Tibial nerve (tissue), 4 donors: ENCODE results near the gene HOPX.

ENCODE experiments used
- EP300 ChIP-seq, 2 donors: sonication (generic); formaldehyde crosslinking; IDR thresholded peaks; one replicate each; pipeline ENCODE4 v1.6.1; 2017; ENCODE audit warnings: antibody characterized with exemption in 2 of 2, mild to moderate bottlenecking in 1 of 2
- POLR2A ChIP-seq, 2 donors: fragments of 450-650 bp; IDR thresholded peaks; one replicate each; pipeline ENCODE4 v1.6.1; 2017; ENCODE audit warnings: antibody characterized with exemption in 2 of 2, mild to moderate bottlenecking in 2 of 2, moderate library complexity in 2 of 2
- TF ChIP-seq, protein P1 (sequence below), 5 experiments: fragments of 200-600 bp in 3 of 5; fragments of 450-650 bp in 2 of 5; sonication (generic) in 3 of 5; IDR thresholded peaks; one replicate each; pipeline ENCODE4 v1.5.1; 2016 to 2019; ENCODE audit warnings: antibody characterized with exemption in 5 of 5, mild to moderate bottlenecking in 3 of 5, moderate library complexity in 2 of 5

DNA sequence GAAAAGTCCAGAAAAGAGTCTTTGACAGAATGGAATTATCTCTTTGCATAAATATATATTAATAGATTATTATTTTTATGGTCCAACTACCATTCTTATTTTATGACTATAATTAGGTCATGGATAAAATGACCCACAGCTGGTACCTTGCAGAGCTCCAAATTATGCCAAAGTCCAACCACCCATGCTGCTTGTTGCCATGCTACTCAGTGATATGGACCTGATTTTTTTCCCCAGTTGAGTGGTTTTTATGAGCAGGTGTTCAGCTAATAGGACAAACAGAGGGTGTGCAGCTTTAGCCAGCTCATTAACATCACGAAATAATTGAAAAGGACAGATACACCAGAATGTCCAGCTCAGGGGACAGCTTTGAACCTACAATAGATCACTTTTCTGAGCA lies 9.7 kb downstream of the HOPX start:
- TF ChIP-seq EP300 (IDR thresholded peaks at IDR 0.05) (no peak), POLR2A (IDR thresholded peaks at IDR 0.05) (no peak)
- TF ChIP-seq, protein P1, sequence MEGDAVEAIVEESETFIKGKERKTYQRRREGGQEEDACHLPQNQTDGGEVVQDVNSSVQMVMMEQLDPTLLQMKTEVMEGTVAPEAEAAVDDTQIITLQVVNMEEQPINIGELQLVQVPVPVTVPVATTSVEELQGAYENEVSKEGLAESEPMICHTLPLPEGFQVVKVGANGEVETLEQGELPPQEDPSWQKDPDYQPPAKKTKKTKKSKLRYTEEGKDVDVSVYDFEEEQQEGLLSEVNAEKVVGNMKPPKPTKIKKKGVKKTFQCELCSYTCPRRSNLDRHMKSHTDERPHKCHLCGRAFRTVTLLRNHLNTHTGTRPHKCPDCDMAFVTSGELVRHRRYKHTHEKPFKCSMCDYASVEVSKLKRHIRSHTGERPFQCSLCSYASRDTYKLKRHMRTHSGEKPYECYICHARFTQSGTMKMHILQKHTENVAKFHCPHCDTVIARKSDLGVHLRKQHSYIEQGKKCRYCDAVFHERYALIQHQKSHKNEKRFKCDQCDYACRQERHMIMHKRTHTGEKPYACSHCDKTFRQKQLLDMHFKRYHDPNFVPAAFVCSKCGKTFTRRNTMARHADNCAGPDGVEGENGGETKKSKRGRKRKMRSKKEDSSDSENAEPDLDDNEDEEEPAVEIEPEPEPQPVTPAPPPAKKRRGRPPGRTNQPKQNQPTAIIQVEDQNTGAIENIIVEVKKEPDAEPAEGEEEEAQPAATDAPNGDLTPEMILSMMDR (IDR thresholded peaks at IDR 0.05): no peak
